Keratinocyte (primary cell): ENCODE data around the gene YY1AP1. TPM values are rescaled to one million over a fixed set of nuclear protein-coding genes. Genes with fewer than 3 reads are reported as not detected.

ENCODE experiments used
- DNase-seq: peaks from one replicate; pipeline ENCODE4 v3.0.0-alpha.2; 2011; ENCODE audit warnings: low read depth, missing footprints, low spot score
- FAIRE-seq: peaks from 2 replicates; lab custom pipeline; 2011; peaks lifted over from hg19 to GRCh38; lab: Jason Lieb, UNC
- H2AFZ ChIP-seq: 2 replicates; pipeline ENCODE4 v1.6.0; 2012; ENCODE audit warnings: low read length, control low read depth, inconsistent platforms; ENCODE audit not compliant: control insufficient read depth
- H3K27ac ChIP-seq: 2 replicates; pipeline ENCODE4 v1.5.1; 2011; ENCODE audit warnings: low read length; ENCODE audit not compliant: control insufficient read depth, insufficient read depth
- H3K27me3 ChIP-seq: 3 replicates; pipeline ENCODE4 v1.6.0; 2011; ENCODE audit warnings: low read length; ENCODE audit not compliant: control insufficient read depth, insufficient read depth; ENCODE audit errors: extremely low read depth
- H3K36me3 ChIP-seq, 2 experiments: 2 replicates in 1 of 2; 3 replicates in 1 of 2; pipeline ENCODE4 v1.5.1; 2011; ENCODE audit warnings: low read length in 2 of 2, mild to moderate bottlenecking in 1 of 2; ENCODE audit not compliant: control insufficient read depth in 2 of 2, insufficient read depth in 2 of 2; ENCODE audit errors: extremely low read depth in 1 of 2
- H3K4me1 ChIP-seq: 3 replicates; pipeline ENCODE4 v1.5.1; 2011; ENCODE audit warnings: low read length; ENCODE audit not compliant: control insufficient read depth, insufficient read depth; ENCODE audit errors: extremely low read depth
- H3K4me2 ChIP-seq: 3 replicates; pipeline ENCODE4 v1.6.0; 2011; ENCODE audit warnings: low read depth, low read length; ENCODE audit not compliant: control insufficient read depth, insufficient read depth; ENCODE audit errors: extremely low read depth
- H3K4me3 ChIP-seq, 3 experiments: fragments of 200-600 bp in 1 of 3; sonication (generic) in 1 of 3; 2 replicates in 2 of 3; 3 replicates in 1 of 3; pipeline ENCODE4 v1.5.1; 2011 to 2016; ENCODE audit warnings: low read length in 3 of 3, mild to moderate bottlenecking in 3 of 3, control low read depth in 2 of 3, inconsistent platforms in 1 of 3, low read depth in 1 of 3, mixed read lengths in 1 of 3, mixed run types in 1 of 3, moderate library complexity in 1 of 3; ENCODE audit not compliant: control insufficient read depth in 2 of 3, insufficient read depth in 2 of 3; ENCODE audit errors: extremely low read depth in 1 of 3
- H3K79me2 ChIP-seq: 2 replicates; pipeline ENCODE4 v1.6.0; 2012; ENCODE audit warnings: low read length; ENCODE audit not compliant: control insufficient read depth, insufficient read depth
- H3K9ac ChIP-seq: 3 replicates; pipeline ENCODE4 v1.6.0; 2011; ENCODE audit warnings: low read length; ENCODE audit not compliant: control insufficient read depth, insufficient read depth; ENCODE audit errors: extremely low read depth
- H3K9me1 ChIP-seq: 3 replicates; pipeline ENCODE4 v1.6.0; 2011; ENCODE audit warnings: low read length; ENCODE audit not compliant: control insufficient read depth, insufficient read depth; ENCODE audit errors: extremely low read depth
- H3K9me3 ChIP-seq: 2 replicates; pipeline ENCODE4 v1.5.1; 2012; ENCODE audit warnings: low read depth, low read length; ENCODE audit not compliant: control insufficient read depth
- H4K20me1 ChIP-seq: 3 replicates; pipeline ENCODE4 v1.6.0; 2011; ENCODE audit warnings: low read length; ENCODE audit not compliant: control insufficient read depth, insufficient read depth; ENCODE audit errors: extremely low read depth
- EZH2 ChIP-seq: IDR thresholded peaks from one replicate; pipeline ENCODE4 v1.6.1; 2012; ENCODE audit warnings: inconsistent platforms, mild to moderate bottlenecking, low read length, moderate library complexity
- dilution Hi-C: fragments of 300-500 bp; cut with MboI; formaldehyde crosslinking; loops from one replicate; pipeline ENCODE4 v1.7.0; 2020; ENCODE audit warnings: low sequenced_read_pairs; ENCODE audit not compliant: extremely low pct_ligation_motif_present
- polyA minus RNA-seq, 3 experiments: library from RNA; depleted of rRNA, polyadenylated mRNA; stranded (reverse); fragments of >200 nt; gene quantifications; 1 replicate in 1 of 3; 2 replicates in 1 of 3; 3 replicates in 1 of 3; pipeline ENCODE4 v1.2.3, GENCODE V29; 2011
- polyA plus RNA-seq, 5 experiments: library from polyadenylated mRNA; depleted of rRNA in 3 of 5; stranded (reverse) in 3 of 5; stranded (forward) in 1 of 5; unstranded in 1 of 5; fragments of >200 nt; gene quantifications; 1 replicate in 1 of 5; 2 replicates in 3 of 5; 3 replicates in 1 of 5; pipeline versions ENCODE4 v1.2.1 to v1.2.3, GENCODE V29; 2011 to 2012; ENCODE audit warnings: missing spikeins in 2 of 5, low read depth in 1 of 5, low replicate concordance in 1 of 5
- TF ChIP-seq, protein P1 (sequence below), 3 experiments: IDR thresholded peaks in 1 of 3; conservative IDR thresholded peaks in 1 of 3; optimal IDR thresholded peaks in 1 of 3; 2 replicates in 2 of 3; 3 replicates in 1 of 3; pipeline versions ENCODE3 to v1.5.1; 2011; ENCODE audit warnings: low read length in 3 of 3, mild to moderate bottlenecking in 3 of 3, moderate library complexity in 2 of 3, control low read depth in 1 of 3, inconsistent platforms in 1 of 3; ENCODE audit not compliant: insufficient read depth in 2 of 3; ENCODE audit errors: extremely low read depth in 1 of 3

The YY1AP1 gene, protein sequence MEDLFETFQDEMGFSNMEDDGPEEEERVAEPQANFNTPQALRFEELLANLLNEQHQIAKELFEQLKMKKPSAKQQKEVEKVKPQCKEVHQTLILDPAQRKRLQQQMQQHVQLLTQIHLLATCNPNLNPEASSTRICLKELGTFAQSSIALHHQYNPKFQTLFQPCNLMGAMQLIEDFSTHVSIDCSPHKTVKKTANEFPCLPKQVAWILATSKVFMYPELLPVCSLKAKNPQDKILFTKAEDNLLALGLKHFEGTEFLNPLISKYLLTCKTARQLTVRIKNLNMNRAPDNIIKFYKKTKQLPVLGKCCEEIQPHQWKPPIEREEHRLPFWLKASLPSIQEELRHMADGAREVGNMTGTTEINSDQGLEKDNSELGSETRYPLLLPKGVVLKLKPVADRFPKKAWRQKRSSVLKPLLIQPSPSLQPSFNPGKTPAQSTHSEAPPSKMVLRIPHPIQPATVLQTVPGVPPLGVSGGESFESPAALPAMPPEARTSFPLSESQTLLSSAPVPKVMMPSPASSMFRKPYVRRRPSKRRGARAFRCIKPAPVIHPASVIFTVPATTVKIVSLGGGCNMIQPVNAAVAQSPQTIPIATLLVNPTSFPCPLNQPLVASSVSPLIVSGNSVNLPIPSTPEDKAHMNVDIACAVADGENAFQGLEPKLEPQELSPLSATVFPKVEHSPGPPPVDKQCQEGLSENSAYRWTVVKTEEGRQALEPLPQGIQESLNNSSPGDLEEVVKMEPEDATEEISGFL
- polyA plus RNA-seq (33.0 to 79.1 TPM (median 45.2 TPM) in 3 replicates), polyA minus RNA-seq (36.3 to 49.5 TPM (median 40.4 TPM) in 3 replicates)
- polyA plus RNA-seq (2011; ENCODE audit: low read depth), result 115 TPM
- 31.9 and 43.7 TPM in 2 replicates for polyA plus RNA-seq (2011; cell fraction: cytosol; rRNA removed)
- polyA plus RNA-seq (2011; cell fraction: nucleus; rRNA removed), result 49.0 and 54.0 TPM in 2 replicates
- polyA plus RNA-seq (2012; ENCODE audit: low replicate concordance), result 29.2 and 35.9 TPM in 2 replicates
- 23.0 TPM for polyA minus RNA-seq (2011; cell fraction: cytosol; rRNA and poly(A)+ RNA removed)
- 14.6 and 19.9 TPM in 2 replicates for polyA minus RNA-seq (2011; cell fraction: nucleus; rRNA and poly(A)+ RNA removed)

DNA sequence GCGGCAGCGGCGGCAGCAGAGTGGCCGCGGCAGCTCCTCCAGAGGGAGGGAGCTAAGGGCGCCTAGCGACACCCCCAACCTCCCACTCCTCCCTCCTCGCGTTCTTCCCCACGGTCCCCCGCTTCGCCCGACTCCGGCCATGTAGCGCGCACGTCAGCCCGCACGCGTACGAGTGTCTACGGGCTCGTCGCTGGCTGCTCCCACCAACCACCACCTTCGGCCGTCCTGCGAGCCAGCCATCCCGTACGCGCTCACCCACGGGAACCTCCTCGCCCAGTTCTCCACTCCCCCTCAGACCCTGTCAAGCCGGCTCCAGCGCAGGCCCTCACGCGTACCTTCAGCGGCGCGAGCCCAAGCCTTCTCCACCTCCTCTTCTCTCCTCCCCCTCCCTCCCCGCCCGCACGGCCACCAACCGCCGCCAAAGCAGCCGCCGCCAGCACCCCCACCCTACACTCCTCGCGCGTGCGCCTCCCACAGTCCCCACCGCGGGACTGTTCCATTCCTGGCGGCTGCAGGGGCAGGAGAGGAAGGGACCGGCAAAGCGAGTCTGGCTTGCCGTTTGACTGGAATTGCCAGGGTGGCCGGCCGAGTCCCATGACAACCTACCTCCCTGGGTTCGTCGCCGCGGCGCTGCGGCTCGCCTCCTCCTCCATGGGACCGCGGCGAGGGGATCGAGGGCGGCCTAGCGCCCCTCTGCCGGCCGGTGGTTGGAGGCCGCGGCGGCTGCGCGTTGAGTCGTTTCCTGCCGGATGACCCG, at the start of gene YY1AP1:
Gene YY1AP1, minus strand, starts transcription at position 451 of the 757 bp plus-strand sequence. CDS start 8,338 bp downstream, outside the sequence.
- peak within 1 kb of the TSS; percentile 87 to 98 (median 93) for H3K4me3 ChIP-seq
- H2AFZ ChIP-seq, result peak within 1 kb of the TSS; percentile 100
- H3K9me3 ChIP-seq, result no peaks in the 10 kb centered on the region
- peak within 1 kb of the TSS; percentile 69 for H3K4me2 ChIP-seq
- H3K36me3 ChIP-seq, result peaks cover 3 to 5% of the 10 kb centered on the region in 2 experiments
- FAIRE-seq, result no peak
- peak within 1 kb of the TSS; percentile 97 for H3K9ac ChIP-seq
- no peak for DNase-seq
- no peaks in the 10 kb centered on the region for H3K27me3 ChIP-seq
- dilution Hi-C loops, result no loop called here
- H4K20me1 ChIP-seq, result no peaks in the 10 kb centered on the region
- no peak for TF ChIP-seq EZH2
- TF ChIP-seq, protein P1, sequence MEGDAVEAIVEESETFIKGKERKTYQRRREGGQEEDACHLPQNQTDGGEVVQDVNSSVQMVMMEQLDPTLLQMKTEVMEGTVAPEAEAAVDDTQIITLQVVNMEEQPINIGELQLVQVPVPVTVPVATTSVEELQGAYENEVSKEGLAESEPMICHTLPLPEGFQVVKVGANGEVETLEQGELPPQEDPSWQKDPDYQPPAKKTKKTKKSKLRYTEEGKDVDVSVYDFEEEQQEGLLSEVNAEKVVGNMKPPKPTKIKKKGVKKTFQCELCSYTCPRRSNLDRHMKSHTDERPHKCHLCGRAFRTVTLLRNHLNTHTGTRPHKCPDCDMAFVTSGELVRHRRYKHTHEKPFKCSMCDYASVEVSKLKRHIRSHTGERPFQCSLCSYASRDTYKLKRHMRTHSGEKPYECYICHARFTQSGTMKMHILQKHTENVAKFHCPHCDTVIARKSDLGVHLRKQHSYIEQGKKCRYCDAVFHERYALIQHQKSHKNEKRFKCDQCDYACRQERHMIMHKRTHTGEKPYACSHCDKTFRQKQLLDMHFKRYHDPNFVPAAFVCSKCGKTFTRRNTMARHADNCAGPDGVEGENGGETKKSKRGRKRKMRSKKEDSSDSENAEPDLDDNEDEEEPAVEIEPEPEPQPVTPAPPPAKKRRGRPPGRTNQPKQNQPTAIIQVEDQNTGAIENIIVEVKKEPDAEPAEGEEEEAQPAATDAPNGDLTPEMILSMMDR (optimal IDR thresholded peaks at IDR 0.05 in 1 of 3, IDR thresholded peaks at IDR 0.05 in 1 of 3, conservative IDR thresholded peaks at IDR 0.05 in 1 of 3; ENCODE audit: extremely low read depth in 1 of 3, insufficient read depth in 2 of 3, low read length in 3 of 3), result no peak
- peak within 1 kb of the TSS; percentile 98 for H3K27ac ChIP-seq
- peaks cover 19% of the 10 kb centered on the region for H3K4me1 ChIP-seq
- no peaks in the 10 kb centered on the region for H3K9me1 ChIP-seq
- peaks cover 52% of the 10 kb centered on the region for H3K79me2 ChIP-seq
